ENCODE measurements around the gene ST6GALNAC4. TPM values are rescaled to one million over a fixed set of nuclear protein-coding genes. Genes with fewer than 3 reads are reported as not detected.

Gene ST6GALNAC4
- total and polyA plus RNA-seq, 9 of the 15 experiments (the other 6 are each of a cell fraction or from before 2014, with no cell fraction given) = 2.6 to 43.1 (median 15.4) TPM

DNA sequence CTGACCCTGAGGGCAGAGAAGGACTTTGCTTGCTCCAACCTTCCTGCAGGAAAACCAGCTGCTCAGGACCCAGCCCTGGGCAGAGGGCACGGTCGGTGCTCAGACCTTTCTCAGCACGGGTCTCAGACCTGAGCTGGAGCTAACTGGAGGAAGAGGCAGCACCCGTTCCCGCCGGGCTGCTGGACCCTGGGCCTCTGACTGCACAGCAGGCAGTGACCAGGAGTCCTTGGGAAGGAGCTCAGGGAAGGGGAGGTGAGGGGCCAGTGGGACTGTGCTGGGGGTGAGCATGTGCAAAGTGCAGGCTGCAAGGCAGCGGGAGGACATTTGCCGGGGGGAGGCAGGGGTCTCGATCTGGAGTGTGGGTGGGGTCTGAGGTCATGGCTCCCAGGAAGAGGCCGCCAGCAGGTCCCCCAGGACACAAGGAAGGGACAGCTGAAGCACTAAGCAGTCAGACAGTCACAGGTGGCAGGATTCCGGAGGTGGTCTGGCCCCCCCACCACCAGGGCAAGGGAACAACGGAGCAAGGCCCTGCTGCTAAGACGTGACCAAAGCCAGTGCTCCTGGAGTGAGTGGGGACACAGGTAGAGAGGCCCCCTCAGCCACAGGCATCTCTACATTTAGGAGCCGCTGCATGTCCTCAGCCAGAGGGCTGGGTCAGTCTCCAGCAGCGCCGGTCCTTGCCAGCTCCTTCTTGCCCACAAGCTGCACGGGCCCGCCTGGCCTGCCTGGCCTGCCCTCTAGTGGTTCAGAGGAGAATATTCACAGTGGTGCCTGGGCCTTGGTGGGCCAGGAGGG, 25.6 kb upstream of the ST6GALNAC4 start (continued):
- TF ChIP-seq, protein P1, sequence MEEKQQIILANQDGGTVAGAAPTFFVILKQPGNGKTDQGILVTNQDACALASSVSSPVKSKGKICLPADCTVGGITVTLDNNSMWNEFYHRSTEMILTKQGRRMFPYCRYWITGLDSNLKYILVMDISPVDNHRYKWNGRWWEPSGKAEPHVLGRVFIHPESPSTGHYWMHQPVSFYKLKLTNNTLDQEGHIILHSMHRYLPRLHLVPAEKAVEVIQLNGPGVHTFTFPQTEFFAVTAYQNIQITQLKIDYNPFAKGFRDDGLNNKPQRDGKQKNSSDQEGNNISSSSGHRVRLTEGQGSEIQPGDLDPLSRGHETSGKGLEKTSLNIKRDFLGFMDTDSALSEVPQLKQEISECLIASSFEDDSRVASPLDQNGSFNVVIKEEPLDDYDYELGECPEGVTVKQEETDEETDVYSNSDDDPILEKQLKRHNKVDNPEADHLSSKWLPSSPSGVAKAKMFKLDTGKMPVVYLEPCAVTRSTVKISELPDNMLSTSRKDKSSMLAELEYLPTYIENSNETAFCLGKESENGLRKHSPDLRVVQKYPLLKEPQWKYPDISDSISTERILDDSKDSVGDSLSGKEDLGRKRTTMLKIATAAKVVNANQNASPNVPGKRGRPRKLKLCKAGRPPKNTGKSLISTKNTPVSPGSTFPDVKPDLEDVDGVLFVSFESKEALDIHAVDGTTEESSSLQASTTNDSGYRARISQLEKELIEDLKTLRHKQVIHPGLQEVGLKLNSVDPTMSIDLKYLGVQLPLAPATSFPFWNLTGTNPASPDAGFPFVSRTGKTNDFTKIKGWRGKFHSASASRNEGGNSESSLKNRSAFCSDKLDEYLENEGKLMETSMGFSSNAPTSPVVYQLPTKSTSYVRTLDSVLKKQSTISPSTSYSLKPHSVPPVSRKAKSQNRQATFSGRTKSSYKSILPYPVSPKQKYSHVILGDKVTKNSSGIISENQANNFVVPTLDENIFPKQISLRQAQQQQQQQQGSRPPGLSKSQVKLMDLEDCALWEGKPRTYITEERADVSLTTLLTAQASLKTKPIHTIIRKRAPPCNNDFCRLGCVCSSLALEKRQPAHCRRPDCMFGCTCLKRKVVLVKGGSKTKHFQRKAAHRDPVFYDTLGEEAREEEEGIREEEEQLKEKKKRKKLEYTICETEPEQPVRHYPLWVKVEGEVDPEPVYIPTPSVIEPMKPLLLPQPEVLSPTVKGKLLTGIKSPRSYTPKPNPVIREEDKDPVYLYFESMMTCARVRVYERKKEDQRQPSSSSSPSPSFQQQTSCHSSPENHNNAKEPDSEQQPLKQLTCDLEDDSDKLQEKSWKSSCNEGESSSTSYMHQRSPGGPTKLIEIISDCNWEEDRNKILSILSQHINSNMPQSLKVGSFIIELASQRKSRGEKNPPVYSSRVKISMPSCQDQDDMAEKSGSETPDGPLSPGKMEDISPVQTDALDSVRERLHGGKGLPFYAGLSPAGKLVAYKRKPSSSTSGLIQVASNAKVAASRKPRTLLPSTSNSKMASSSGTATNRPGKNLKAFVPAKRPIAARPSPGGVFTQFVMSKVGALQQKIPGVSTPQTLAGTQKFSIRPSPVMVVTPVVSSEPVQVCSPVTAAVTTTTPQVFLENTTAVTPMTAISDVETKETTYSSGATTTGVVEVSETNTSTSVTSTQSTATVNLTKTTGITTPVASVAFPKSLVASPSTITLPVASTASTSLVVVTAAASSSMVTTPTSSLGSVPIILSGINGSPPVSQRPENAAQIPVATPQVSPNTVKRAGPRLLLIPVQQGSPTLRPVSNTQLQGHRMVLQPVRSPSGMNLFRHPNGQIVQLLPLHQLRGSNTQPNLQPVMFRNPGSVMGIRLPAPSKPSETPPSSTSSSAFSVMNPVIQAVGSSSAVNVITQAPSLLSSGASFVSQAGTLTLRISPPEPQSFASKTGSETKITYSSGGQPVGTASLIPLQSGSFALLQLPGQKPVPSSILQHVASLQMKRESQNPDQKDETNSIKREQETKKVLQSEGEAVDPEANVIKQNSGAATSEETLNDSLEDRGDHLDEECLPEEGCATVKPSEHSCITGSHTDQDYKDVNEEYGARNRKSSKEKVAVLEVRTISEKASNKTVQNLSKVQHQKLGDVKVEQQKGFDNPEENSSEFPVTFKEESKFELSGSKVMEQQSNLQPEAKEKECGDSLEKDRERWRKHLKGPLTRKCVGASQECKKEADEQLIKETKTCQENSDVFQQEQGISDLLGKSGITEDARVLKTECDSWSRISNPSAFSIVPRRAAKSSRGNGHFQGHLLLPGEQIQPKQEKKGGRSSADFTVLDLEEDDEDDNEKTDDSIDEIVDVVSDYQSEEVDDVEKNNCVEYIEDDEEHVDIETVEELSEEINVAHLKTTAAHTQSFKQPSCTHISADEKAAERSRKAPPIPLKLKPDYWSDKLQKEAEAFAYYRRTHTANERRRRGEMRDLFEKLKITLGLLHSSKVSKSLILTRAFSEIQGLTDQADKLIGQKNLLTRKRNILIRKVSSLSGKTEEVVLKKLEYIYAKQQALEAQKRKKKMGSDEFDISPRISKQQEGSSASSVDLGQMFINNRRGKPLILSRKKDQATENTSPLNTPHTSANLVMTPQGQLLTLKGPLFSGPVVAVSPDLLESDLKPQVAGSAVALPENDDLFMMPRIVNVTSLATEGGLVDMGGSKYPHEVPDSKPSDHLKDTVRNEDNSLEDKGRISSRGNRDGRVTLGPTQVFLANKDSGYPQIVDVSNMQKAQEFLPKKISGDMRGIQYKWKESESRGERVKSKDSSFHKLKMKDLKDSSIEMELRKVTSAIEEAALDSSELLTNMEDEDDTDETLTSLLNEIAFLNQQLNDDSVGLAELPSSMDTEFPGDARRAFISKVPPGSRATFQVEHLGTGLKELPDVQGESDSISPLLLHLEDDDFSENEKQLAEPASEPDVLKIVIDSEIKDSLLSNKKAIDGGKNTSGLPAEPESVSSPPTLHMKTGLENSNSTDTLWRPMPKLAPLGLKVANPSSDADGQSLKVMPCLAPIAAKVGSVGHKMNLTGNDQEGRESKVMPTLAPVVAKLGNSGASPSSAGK (IDR thresholded peaks at IDR 0.05) = no peak
